ENCODE data around the gene DNPH1. TPM values are rescaled to one million over a fixed set of nuclear protein-coding genes. Genes with fewer than 3 reads are reported as not detected.

Gene DNPH1
- total and polyA plus RNA-seq, 2 experiments from 2014 or later: 29.2 to 50.0 TPM

GRCh38 chr6:43181621-43181941 lies 47.7 kb downstream of the DNPH1 start:
- Histone ChIP-seq H3K79me2 (replicated peaks; ENCODE audit: insufficient read depth) (no peaks in the 10 kb centered on the region), H3F3A (replicated peaks; ENCODE audit: low read depth) (0 out of 2 replicates have a peak, but pooled peaks cover 3% of the 10 kb centered on the region), H3K4me2 (peak overlapping the region; percentile 85), H3K27ac (ENCODE audit: low read depth) (peak overlapping the region; percentile 55), H3K36me3 (ENCODE audit: insufficient read depth) (peaks cover 11% of the 10 kb centered on the region), H3K9me2 (ENCODE audit: insufficient read depth) (no peaks in the 10 kb centered on the region), H2AFZ (no peak overlapping the region), H4K20me1 (replicated peaks; ENCODE audit: insufficient read depth) (peaks cover 6% of the 10 kb centered on the region; the same call in 1 of the 2 replicates), H3K27me3 (ENCODE audit: insufficient read depth) (no peaks in the 10 kb centered on the region), H3K4me3 (peak overlapping the region; percentile 65), H3K4me1 (ENCODE audit: insufficient read depth) (peaks cover 17% of the 10 kb centered on the region; the same call in 1 of the 2 replicates)
- H3K4me1 Mint-ChIP-seq: peaks cover 20% of the 10 kb centered on the region
- no peak for TF ChIP-seq ETS1 (IDR thresholded peaks at IDR 0.05)
- TF ChIP-seq STAT1 (IDR thresholded peaks at IDR 0.05; ENCODE audit: unreplicated experiment): no peak
- no peak for TF ChIP-seq NANOG (IDR thresholded peaks at IDR 0.05; ENCODE audit: borderline replicate concordance)
- TF ChIP-seq ZNF462 (CRISPR knock-in tag; IDR thresholded peaks at IDR 0.05): no peak
- no peak for TF ChIP-seq REST (IDR thresholded peaks at IDR 0.05; ENCODE audit: unreplicated experiment)
- no peak for TF ChIP-seq POLR2AphosphoS5 (IDR thresholded peaks at IDR 0.05; ENCODE audit: low read depth)
- TF ChIP-seq EZH2phosphoT487 (IDR thresholded peaks at IDR 0.05; ENCODE audit: unreplicated experiment): no peak
- no peak for TF ChIP-seq ZNF331 (CRISPR knock-in tag; IDR thresholded peaks at IDR 0.05; ENCODE audit: low read depth)
- TF ChIP-seq JUNB (IDR thresholded peaks at IDR 0.05; ENCODE audit: unreplicated experiment): no peak
- no peak for TF ChIP-seq ZNF114 (CRISPR knock-in tag; IDR thresholded peaks at IDR 0.05)
- peak overlapping the region; percentile 87 for H3K4me3 Mint-ChIP-seq
- peaks cover 33% of the 10 kb centered on the region for H3K36me3 Mint-ChIP-seq (ENCODE audit: low read depth)
- H3K27me3 Mint-ChIP-seq (ENCODE audit: insufficient read depth, low read depth, poor library complexity): peaks cover 21% of the 10 kb centered on the region
- no peak for DNase-seq (ENCODE audit: low spot score)
- ATAC-seq: peak; percentile 72; the same call in 2 of the 3 replicates
- H3K9me3 Mint-ChIP-seq: no peaks in the 10 kb centered on the region
- peak overlapping the region; percentile 91 for H3K27ac Mint-ChIP-seq
